ENCODE results near the gene NFIB.

NFIB gene

GRCh38 chr9:14071484-14071883 lies 242.5 kb downstream of the NFIB start:
- no peak for DNase-seq (ENCODE audit: low read depth)
- no peak overlapping the region for H3K4me3 ChIP-seq (replicated peaks; ENCODE audit: low read depth, low read length)
- no peak for TF ChIP-seq CTCF (IDR thresholded peaks at IDR 0.05; ENCODE audit: low read length, missing control alignments)

GRCh38 chr9:14068690-14069089 lies 245.3 kb downstream of the NFIB start:
- H3K4me3 ChIP-seq (replicated peaks; ENCODE audit: low read depth, low read length): no peak overlapping the region
- DNase-seq (ENCODE audit: low read depth): no peak
- TF ChIP-seq CTCF (IDR thresholded peaks at IDR 0.05; ENCODE audit: low read length, missing control alignments): no peak

GRCh38 chr9:14066831-14067230 lies 247.1 kb downstream of the NFIB start:
- TF ChIP-seq CTCF (IDR thresholded peaks at IDR 0.05; ENCODE audit: low read length, missing control alignments): no peak
- no peak for DNase-seq (ENCODE audit: low read depth)
- H3K4me3 ChIP-seq (replicated peaks; ENCODE audit: low read depth, low read length): no peak overlapping the region

GRCh38 chr9:14066032-14066431 lies 247.9 kb downstream of the NFIB start:
- H3K4me3 ChIP-seq (replicated peaks; ENCODE audit: low read depth, low read length): no peak overlapping the region
- DNase-seq (ENCODE audit: low read depth): no peak
- TF ChIP-seq CTCF (IDR thresholded peaks at IDR 0.05; ENCODE audit: low read length, missing control alignments): no peak

- DNase-seq (ENCODE audit: low read depth): no peak
- TF ChIP-seq CTCF (IDR thresholded peaks at IDR 0.05; ENCODE audit: low read length, missing control alignments): no peak
Measured at GRCh38 chr9:14064940-14065339, 249.0 kb downstream of the NFIB start.

GRCh38 chr9:14063756-14064155 lies 250.2 kb downstream of the NFIB start:
- no peak for DNase-seq (ENCODE audit: low read depth)
- no peak for TF ChIP-seq CTCF (IDR thresholded peaks at IDR 0.05; ENCODE audit: low read length, missing control alignments)
- H3K4me3 ChIP-seq (replicated peaks; ENCODE audit: low read depth, low read length): no peak overlapping the region

More at GRCh38 chr9:14064940-14065339, 249.0 kb downstream of the NFIB start:
- no peak overlapping the region for H3K4me3 ChIP-seq (replicated peaks; ENCODE audit: low read depth, low read length)

- DNase-seq (ENCODE audit: low read depth): peak; percentile 74
Measured at GRCh38 chr9:14062586-14063221, 251.2 kb downstream of the NFIB start.

More at GRCh38 chr9:14062586-14063221, 251.2 kb downstream of the NFIB start:
- TF ChIP-seq CTCF (IDR thresholded peaks at IDR 0.05; ENCODE audit: low read length, missing control alignments): no peak
- H3K4me3 ChIP-seq (replicated peaks; ENCODE audit: low read depth, low read length): no peak overlapping the region
